Panc1 (cell line): ENCODE results near the gene ERMAP.

Source experiments
- POLR2AphosphoS5 ChIP-seq: IDR thresholded peaks from 2 replicates; pipeline ENCODE4 v1.6.1; 2012; ENCODE audit warnings: mild to moderate bottlenecking, low read depth, low read length, moderate library complexity
- TCF7L2 ChIP-seq: IDR thresholded peaks from 2 replicates; pipeline ENCODE4 v1.6.1; 2011; ENCODE audit warnings: mild to moderate bottlenecking, low read depth, low read length, inconsistent platforms
- TF ChIP-seq, protein P1 (sequence below): fragments of 450-650 bp; IDR thresholded peaks from 2 replicates; pipeline ENCODE4 v1.5.1; 2017; ENCODE audit warnings: mild to moderate bottlenecking
- TF ChIP-seq, protein P2 (sequence below), 2 experiments: IDR thresholded peaks; 2 replicates each; pipeline ENCODE4 v1.6.1; 2011 to 2012; ENCODE audit warnings: low read depth in 2 of 2, control low read depth in 1 of 2, low read length in 1 of 2, mild to moderate bottlenecking in 1 of 2, moderate library complexity in 1 of 2; ENCODE audit not compliant: insufficient read depth in 1 of 2

DNA sequence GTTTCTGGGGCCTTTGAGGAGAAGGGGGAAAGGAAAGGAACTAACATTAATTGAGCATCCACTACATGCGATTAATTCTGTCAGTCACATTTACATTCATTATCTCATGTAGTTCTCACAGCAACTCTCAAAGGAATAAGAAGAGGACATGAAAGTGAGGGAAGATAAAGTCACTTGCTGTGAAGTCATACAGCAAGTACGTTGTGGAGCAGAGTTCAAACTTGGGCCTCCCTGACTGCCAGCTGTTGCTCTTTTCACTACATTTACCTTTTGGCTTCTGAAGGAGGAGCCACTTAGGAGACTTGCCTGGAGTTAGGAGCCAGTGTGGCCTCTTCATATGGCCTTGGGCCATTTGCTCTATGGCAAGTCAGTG is 35.7 kb downstream of the ERMAP start:
- TF ChIP-seq, protein P1, sequence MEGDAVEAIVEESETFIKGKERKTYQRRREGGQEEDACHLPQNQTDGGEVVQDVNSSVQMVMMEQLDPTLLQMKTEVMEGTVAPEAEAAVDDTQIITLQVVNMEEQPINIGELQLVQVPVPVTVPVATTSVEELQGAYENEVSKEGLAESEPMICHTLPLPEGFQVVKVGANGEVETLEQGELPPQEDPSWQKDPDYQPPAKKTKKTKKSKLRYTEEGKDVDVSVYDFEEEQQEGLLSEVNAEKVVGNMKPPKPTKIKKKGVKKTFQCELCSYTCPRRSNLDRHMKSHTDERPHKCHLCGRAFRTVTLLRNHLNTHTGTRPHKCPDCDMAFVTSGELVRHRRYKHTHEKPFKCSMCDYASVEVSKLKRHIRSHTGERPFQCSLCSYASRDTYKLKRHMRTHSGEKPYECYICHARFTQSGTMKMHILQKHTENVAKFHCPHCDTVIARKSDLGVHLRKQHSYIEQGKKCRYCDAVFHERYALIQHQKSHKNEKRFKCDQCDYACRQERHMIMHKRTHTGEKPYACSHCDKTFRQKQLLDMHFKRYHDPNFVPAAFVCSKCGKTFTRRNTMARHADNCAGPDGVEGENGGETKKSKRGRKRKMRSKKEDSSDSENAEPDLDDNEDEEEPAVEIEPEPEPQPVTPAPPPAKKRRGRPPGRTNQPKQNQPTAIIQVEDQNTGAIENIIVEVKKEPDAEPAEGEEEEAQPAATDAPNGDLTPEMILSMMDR, result no peak
- TF ChIP-seq POLR2AphosphoS5, result no peak
- TF ChIP-seq, protein P2, sequence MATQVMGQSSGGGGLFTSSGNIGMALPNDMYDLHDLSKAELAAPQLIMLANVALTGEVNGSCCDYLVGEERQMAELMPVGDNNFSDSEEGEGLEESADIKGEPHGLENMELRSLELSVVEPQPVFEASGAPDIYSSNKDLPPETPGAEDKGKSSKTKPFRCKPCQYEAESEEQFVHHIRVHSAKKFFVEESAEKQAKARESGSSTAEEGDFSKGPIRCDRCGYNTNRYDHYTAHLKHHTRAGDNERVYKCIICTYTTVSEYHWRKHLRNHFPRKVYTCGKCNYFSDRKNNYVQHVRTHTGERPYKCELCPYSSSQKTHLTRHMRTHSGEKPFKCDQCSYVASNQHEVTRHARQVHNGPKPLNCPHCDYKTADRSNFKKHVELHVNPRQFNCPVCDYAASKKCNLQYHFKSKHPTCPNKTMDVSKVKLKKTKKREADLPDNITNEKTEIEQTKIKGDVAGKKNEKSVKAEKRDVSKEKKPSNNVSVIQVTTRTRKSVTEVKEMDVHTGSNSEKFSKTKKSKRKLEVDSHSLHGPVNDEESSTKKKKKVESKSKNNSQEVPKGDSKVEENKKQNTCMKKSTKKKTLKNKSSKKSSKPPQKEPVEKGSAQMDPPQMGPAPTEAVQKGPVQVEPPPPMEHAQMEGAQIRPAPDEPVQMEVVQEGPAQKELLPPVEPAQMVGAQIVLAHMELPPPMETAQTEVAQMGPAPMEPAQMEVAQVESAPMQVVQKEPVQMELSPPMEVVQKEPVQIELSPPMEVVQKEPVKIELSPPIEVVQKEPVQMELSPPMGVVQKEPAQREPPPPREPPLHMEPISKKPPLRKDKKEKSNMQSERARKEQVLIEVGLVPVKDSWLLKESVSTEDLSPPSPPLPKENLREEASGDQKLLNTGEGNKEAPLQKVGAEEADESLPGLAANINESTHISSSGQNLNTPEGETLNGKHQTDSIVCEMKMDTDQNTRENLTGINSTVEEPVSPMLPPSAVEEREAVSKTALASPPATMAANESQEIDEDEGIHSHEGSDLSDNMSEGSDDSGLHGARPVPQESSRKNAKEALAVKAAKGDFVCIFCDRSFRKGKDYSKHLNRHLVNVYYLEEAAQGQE (IDR thresholded peaks at IDR 0.05; ENCODE audit: insufficient read depth in 1 of 2, low read depth in 2 of 2, low read length in 1 of 2), result no peak
- no peak for TF ChIP-seq TCF7L2
